Activated naive CD8-positive, alpha-beta T cell treated with anti-CD3 and anti-CD28 coated beads, Interleukin-2, amount 50 U/mL, for 24 hours (primary cell): Measurements from ENCODE around the gene GCA.
A peak's percentile ranks its signal among the peaks of the same experiment; 100 is the strongest.

ENCODE experiments used
- ATAC-seq: fragments of 150-1000 bp; cut with Tn5 transposase; one replicate; pipeline ENCODE4 v1.10.0; 2021
- DNase-seq: peaks from one replicate; pipeline ENCODE4 v3.0.0; 2021
- H3K27ac Mint-ChIP-seq: one replicate; pipeline ENCODE4 v1.8.0; 2021; ENCODE audit warnings: mild to moderate bottlenecking, mixed read lengths
- H3K27me3 Mint-ChIP-seq: one replicate; pipeline ENCODE4 v1.8.0; 2021; ENCODE audit warnings: mixed read lengths
- H3K36me3 Mint-ChIP-seq: one replicate; pipeline ENCODE4 v1.8.0; 2021; ENCODE audit warnings: low read depth, mixed read lengths
- H3K4me1 Mint-ChIP-seq: one replicate; pipeline ENCODE4 v1.8.0; 2021; ENCODE audit warnings: mixed read lengths
- H3K4me3 Mint-ChIP-seq: one replicate; pipeline ENCODE4 v1.8.0; 2021; ENCODE audit warnings: mild to moderate bottlenecking, moderate library complexity, mixed read lengths
- H3K9me3 Mint-ChIP-seq: one replicate; pipeline ENCODE4 v1.8.0; 2021; ENCODE audit warnings: mixed read lengths

The GCA gene, protein sequence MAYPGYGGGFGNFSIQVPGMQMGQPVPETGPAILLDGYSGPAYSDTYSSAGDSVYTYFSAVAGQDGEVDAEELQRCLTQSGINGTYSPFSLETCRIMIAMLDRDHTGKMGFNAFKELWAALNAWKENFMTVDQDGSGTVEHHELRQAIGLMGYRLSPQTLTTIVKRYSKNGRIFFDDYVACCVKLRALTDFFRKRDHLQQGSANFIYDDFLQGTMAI

DNA sequence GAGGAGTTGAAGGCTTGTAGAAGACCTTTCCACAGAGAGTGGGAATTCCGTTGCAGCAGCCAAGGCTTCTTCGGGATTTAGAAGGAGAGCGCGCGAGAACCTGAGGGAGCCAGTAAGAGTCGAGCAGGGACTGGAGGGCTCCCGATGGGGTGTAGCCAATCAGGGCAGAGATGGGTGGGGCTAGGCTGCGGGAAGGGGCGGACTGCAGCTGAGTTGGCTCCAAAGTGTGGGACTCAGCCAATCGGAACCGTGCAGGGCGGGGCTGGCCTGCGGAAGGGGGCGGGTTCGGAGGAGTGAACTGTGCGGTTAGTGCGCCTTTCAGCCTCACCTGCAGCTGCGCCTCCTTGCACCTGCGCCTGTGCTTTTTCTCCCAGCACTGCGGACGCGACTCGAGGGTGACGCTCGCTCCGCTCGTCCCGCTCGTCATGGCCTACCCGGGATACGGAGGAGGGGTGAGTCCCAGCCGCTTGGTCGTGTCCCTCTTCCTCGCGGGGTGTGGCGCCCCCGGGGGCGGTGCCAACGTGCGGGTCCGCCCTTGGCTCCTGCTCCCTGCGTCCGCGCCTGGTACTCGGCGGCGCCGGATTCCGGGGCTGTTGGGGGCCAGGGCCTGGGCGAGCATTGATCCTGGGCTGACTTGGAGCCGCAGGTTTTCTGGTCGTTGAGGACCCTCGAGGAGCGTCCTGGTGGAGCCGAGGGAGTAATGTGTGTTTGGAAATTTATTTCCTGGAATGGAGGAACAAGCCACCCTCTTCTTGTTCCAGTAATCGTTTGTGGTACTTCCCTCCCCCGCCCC, at the start of gene GCA:
TSS of gene GCA (plus strand) at position 309 of the 793 bp plus-strand sequence. CDS start at position 426, 117 bp downstream.
- ATAC-seq (peak; percentile 100), DNase-seq (peak; percentile 97)
- H3K27ac Mint-ChIP-seq = peak within 1 kb of the TSS; percentile 78
- H3K36me3 Mint-ChIP-seq = peaks cover 2% of the 10 kb centered on the region
- H3K9me3 Mint-ChIP-seq = no peaks in the 10 kb centered on the region
- H3K4me3 Mint-ChIP-seq = peak within 1 kb of the TSS; percentile 87
- H3K27me3 Mint-ChIP-seq = no peaks in the 10 kb centered on the region
- peaks cover 18% of the 10 kb centered on the region for H3K4me1 Mint-ChIP-seq

DNA sequence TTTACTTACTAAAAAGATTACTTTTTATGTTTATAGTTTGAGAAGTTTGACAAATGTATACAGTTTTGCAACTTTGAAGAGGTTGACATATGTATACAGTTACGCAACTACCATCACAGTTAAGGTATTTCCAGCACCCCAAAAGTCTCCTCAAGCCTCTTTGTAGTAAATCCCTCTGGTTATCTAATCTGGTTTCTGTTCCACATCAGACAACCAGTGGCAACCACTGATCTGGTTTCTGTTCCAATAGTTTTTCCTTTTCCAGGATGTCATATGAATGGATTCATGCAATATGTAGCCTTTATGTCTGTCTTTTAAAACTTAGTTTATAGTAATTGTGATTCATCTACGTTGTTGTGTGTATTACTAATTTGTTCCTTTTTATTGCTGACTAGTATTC, 48.9 kb upstream of the GCA start:
- no peaks in the 10 kb centered on the region for H3K9me3 Mint-ChIP-seq
- no peak overlapping the region for H3K27ac Mint-ChIP-seq
- no peaks in the 10 kb centered on the region for H3K4me1 Mint-ChIP-seq
- peaks cover 3% of the 10 kb centered on the region for H3K36me3 Mint-ChIP-seq
- no peak for DNase-seq
- no peaks in the 10 kb centered on the region for H3K27me3 Mint-ChIP-seq
- ATAC-seq = no peak
- no peak overlapping the region for H3K4me3 Mint-ChIP-seq

DNA sequence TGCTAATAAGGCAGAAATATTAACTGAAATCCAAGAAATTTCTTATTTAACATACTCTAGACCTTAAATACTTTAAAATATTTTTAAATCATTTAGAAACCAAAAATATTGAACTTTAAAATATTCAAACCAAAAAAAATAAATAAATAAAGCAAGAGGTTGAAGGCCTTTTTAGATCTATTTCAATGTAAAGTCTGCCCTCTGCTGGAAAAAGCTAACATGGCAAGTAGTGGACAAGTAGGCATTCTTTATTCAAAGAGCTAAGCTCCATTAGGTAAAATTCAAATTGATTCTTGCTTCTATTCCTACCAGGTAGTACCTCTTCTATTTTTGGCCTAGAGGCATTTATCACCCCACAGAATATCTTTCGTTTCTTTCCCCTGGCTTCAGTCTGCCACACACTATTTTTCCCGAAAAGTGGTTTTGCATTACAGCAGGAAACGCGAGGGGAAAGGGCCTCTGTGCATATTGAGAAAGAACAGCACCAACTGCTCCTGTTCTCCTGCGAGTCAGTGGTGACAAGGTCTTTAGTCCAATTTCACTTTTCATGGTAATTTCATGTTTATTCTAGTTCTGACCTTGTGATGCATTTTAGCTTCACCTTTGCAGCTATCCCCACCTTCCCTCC, 45.9 kb upstream of the GCA start:
- H3K4me1 Mint-ChIP-seq = no peaks in the 10 kb centered on the region
- H3K9me3 Mint-ChIP-seq = no peaks in the 10 kb centered on the region
- H3K36me3 Mint-ChIP-seq = no peaks in the 10 kb centered on the region
- H3K27me3 Mint-ChIP-seq = no peaks in the 10 kb centered on the region
- no peak overlapping the region for H3K4me3 Mint-ChIP-seq
- ATAC-seq (no peak), DNase-seq (peak; percentile 56)
- no peak overlapping the region for H3K27ac Mint-ChIP-seq

DNA sequence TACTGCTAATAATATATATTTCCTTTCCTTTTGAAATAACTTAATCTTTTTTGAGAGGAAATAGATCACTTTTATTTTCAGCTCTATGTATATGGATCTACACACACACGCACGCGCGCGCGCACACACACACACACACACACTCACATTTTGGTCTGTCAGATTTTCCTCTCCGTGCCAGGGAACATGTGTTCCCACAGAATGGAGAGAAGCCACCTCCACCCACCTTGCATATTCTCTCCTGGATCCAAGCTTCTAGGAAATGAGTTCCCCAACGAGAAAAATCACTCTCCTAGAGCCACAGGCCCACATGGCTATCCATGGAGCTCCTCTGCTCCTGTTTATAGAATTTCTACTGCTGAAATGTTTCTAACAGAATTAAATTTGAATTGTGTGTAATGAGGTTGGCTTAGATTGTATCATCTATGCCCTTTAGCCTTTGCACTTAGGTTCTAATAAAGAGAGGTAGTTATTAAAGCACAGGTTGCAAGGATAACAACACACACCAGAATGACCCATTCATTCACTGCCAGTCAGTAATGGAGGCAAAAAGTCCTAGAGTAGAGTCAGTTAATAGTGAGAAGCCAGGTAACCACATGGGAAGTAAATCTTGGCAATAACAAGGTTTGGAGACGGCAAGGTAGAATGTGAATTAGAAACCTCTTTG, 45.1 kb upstream of the GCA start:
- DNase-seq (no peak), ATAC-seq (no peak)
- H3K4me3 Mint-ChIP-seq = no peak overlapping the region
- no peaks in the 10 kb centered on the region for H3K27me3 Mint-ChIP-seq
- H3K4me1 Mint-ChIP-seq = no peaks in the 10 kb centered on the region
- no peak overlapping the region for H3K27ac Mint-ChIP-seq
- no peaks in the 10 kb centered on the region for H3K9me3 Mint-ChIP-seq
- H3K36me3 Mint-ChIP-seq = no peaks in the 10 kb centered on the region

DNA sequence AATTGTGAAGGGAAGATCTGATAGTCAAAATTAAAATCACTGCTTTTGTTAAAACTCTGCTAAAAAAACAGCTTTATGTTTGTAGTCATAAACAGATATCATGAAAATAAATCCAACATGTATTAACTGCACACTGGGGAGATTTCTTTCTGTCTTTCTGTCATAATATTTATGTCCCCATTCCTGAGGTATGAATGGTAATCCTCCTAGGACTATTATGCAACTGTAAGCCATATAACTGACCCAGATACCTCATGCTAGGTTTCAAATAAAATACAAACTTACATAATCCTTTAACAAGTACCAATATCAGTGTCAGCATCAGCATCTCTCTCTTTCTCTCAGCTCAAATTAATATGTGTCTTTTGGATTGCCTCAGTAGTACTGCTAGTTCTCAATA, 43.7 kb upstream of the GCA start:
- Mint-ChIP-seq H3K9me3 (no peaks in the 10 kb centered on the region), H3K36me3 (no peaks in the 10 kb centered on the region), H3K4me1 (no peaks in the 10 kb centered on the region), H3K27me3 (no peaks in the 10 kb centered on the region), H3K4me3 (no peak overlapping the region), H3K27ac (no peak overlapping the region)
- no peak for DNase-seq
- no peak for ATAC-seq

DNA sequence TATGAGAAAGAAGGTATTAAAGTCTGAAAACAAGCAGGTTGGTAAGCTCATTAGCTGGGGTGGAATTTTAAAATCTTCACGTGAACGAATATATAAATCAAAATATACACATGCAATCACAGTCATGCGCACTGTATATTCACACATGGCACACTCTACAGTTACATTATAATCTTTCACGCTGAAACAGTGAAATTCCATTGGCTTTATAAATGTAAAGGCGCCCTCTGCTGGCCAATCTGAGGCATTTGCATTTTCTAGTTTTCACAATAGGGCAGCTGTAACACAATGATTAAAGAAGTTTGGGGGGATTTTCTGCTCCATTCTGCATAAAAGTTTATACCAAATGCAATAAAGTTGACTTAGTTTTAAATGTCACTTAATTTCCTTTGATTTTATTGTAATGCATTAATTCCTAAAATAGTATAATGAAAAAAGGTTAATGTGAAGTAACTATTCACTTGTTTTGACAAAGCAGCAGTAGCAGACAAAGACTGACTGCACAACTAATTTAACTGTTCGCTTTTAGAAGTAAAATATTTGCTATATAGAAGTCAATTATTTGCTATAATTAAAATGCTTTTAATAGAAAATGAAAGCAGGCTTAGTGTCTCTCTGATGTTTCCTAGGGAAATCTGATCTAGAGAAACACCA, 42.7 kb upstream of the GCA start:
- Mint-ChIP-seq H3K36me3 (peaks cover 3% of the 10 kb centered on the region), H3K4me1 (no peaks in the 10 kb centered on the region), H3K27me3 (no peaks in the 10 kb centered on the region), H3K4me3 (no peak overlapping the region), H3K27ac (no peak overlapping the region), H3K9me3 (no peaks in the 10 kb centered on the region)
- DNase-seq (peak; percentile 56), ATAC-seq (no peak)

DNA sequence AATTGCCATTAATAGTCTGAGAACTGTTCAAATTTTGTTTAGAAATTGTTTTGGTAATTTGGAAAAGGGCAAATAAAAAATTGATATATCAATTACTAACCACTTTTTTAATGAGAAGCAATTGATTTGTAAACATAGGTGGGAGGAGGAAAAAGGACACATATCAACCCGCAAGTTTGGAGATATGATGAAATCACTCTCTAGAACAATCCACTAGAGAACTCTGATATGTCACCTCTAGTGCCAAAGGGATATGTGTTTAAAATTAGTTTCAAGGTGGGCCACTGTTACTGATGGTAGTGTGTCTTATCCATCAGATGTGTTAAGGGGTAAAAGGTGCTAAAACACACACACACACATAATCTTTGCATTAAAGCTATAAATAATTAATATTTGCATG, 42.1 kb upstream of the GCA start:
- H3K9me3 Mint-ChIP-seq = no peaks in the 10 kb centered on the region
- peaks cover 3% of the 10 kb centered on the region for H3K36me3 Mint-ChIP-seq
- ATAC-seq (no peak), DNase-seq (no peak)
- no peaks in the 10 kb centered on the region for H3K27me3 Mint-ChIP-seq
- no peak overlapping the region for H3K4me3 Mint-ChIP-seq
- no peaks in the 10 kb centered on the region for H3K4me1 Mint-ChIP-seq
- no peak overlapping the region for H3K27ac Mint-ChIP-seq

DNA sequence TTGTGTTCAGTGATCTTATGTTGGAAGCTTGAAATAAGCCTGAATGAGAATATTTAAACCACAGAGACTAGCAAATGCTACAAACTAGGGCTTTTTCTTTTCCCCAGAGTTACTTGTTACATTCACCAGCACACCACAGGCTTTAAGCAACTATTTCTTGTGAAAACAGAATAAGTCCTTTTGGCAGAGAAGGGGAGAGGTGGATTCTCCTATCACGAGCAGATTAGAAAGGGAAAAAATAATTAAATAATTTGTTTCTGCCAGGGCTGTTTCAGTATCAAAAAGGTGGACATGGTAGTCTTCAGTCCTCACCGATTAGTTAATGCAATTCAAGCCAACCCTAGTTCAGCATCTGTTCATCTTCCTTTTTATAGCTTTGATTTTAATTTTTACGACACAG, 38.0 kb upstream of the GCA start:
- no peaks in the 10 kb centered on the region for H3K9me3 Mint-ChIP-seq
- peaks cover 13% of the 10 kb centered on the region for H3K36me3 Mint-ChIP-seq
- H3K27me3 Mint-ChIP-seq = no peaks in the 10 kb centered on the region
- peaks cover 14% of the 10 kb centered on the region for H3K4me1 Mint-ChIP-seq
- no peak overlapping the region for H3K27ac Mint-ChIP-seq
- no peak overlapping the region for H3K4me3 Mint-ChIP-seq
- ATAC-seq (no peak), DNase-seq (no peak)

DNA sequence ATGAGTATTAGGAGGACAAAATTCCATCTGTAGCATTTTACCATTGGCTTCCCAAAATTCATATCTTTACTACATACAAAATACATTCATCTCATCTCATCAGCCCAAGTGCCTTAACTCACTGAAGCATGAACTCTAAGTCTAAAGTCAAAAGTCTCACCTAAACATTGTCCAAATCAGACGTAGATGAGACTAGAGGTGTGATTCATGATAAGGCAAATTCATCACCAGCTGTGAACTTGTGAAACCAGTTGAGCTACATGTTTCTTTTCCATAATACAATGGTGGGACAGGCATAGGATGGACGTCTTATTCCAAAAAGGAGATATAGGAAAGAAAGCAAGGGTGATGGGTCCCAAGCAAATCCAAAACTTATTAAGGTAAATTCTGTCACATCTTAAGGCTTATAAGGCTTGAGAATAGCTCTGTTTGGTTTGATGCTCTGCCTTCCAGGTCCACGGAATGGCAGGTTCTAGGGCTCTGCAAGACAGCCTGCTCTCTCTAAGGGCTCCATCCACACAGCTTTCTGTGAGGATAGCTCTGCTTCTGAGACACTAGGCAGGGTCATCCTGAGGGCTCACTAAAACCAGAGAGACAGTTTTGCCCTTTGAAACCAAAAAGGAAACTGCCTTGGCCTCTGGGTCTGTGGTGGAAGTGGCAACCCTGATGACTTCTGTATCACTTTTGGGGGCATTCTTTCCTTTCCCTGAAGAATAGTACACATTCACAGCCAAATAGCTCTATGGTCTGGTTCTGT, 35.0 kb upstream of the GCA start:
- no peaks in the 10 kb centered on the region for H3K9me3 Mint-ChIP-seq
- ATAC-seq (peak; percentile 65), DNase-seq (no peak)
- H3K4me3 Mint-ChIP-seq = no peak overlapping the region
- peaks cover 31% of the 10 kb centered on the region for H3K4me1 Mint-ChIP-seq
- no peaks in the 10 kb centered on the region for H3K27me3 Mint-ChIP-seq
- no peak overlapping the region for H3K27ac Mint-ChIP-seq
- H3K36me3 Mint-ChIP-seq = peaks cover 19% of the 10 kb centered on the region

DNA sequence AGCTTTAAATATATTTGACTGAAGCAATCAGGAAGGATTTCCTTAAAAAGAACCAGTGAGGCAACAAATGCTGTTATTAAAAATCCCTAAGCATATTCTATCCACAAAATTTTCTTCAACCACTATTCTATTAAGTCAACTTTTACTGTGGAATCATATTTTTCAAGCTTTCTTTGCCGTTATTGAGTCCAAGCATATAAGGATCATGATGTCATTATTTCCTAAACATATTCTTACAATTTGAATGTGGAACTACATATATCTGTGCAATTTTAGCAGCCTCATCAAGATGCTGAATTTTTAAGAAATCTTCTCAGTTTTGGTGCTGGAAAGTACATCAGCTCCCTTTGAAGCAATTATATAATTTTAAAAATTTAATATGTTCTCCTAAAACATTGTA, 31.1 kb upstream of the GCA start:
- peaks cover 58% of the 10 kb centered on the region for H3K4me1 Mint-ChIP-seq
- no peak overlapping the region for H3K27ac Mint-ChIP-seq
- H3K36me3 Mint-ChIP-seq = peaks cover 24% of the 10 kb centered on the region
- no peak overlapping the region for H3K4me3 Mint-ChIP-seq
- no peak for ATAC-seq
- H3K9me3 Mint-ChIP-seq = no peaks in the 10 kb centered on the region
- H3K27me3 Mint-ChIP-seq = no peaks in the 10 kb centered on the region
- DNase-seq = no peak

DNA sequence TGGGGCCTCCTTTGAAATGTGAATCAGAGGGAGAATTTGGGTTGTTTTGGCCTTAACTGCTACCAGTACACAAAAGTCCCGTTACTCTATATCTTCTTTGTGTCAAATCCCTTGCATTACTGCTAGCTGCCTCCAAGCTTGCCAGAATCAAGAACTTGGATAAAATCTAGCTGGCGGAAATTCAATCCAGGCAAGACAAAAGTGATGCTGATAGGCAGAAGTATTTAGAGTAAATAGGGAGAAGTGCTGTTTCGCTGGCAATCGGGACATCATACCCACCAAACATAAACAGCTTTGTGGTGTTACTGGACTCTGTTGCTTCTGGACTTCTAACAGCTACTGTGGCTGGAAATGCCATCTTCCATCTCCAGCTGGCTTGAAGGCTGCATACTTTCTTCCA, 28.0 kb upstream of the GCA start:
- no peak for ATAC-seq
- Mint-ChIP-seq H3K4me3 (peak overlapping the region; percentile 96), H3K9me3 (no peaks in the 10 kb centered on the region), H3K27ac (no peak overlapping the region), H3K27me3 (no peaks in the 10 kb centered on the region), H3K36me3 (peaks cover 13% of the 10 kb centered on the region), H3K4me1 (peaks cover 68% of the 10 kb centered on the region)
- no peak for DNase-seq

DNA sequence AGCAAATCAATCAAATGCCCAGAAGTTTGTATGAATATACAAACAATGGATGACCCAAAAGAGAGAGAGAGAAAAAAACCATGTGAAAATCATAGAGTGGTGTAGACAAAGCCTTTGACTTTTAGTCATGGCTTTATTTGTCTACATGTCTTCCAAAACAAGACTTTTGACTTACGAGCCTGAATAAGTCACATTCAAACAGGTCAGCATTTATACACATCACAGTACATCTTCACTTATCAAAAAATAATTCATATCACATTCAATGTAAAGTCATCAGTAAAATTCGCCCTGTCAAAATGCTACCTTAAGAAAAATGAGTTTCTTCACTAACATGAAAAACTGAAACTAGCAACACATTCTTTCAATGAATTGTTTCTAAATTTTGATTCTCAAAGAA, 27.3 kb upstream of the GCA start:
- Mint-ChIP-seq H3K4me1 (peaks cover 67% of the 10 kb centered on the region), H3K27ac (no peak overlapping the region), H3K27me3 (no peaks in the 10 kb centered on the region), H3K9me3 (no peaks in the 10 kb centered on the region), H3K4me3 (peak overlapping the region; percentile 96), H3K36me3 (peaks cover 10% of the 10 kb centered on the region)
- no peak for ATAC-seq
- DNase-seq = no peak

DNA sequence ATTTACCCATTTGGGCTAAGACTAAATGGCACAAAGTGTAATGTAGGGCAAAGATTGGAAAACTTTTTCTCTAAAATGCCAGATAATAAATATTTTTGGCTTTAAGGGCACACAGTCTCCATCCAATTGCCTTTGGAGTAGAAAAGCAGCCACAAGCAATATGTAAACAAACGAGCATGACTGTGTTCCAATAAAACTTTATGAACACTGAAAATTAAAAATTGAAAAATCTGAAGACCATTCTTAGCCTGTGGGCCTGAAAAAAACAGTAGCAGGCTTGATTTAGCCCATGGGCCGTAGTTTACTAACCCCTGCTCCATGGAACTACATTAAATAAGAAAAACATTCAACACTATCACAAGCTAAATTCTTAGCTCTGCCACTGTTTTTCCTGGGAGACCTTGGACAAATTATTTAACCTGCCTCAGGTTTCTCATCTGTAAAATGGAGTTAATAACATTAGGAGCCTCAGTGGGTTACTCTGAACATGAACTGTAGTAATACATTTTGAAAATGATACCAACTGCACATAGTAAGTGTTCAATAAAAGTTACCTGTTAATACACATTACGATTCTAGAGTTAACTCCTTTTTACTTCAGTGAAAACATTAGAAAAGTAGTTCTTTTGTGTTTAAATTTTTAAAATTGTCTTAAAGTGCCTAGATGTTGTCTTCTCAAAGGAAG, 26.7 kb upstream of the GCA start:
- no peaks in the 10 kb centered on the region for H3K27me3 Mint-ChIP-seq
- DNase-seq = no peak
- H3K4me1 Mint-ChIP-seq = peaks cover 61% of the 10 kb centered on the region
- peak overlapping the region; percentile 96 for H3K27ac Mint-ChIP-seq
- peaks cover 10% of the 10 kb centered on the region for H3K36me3 Mint-ChIP-seq
- H3K4me3 Mint-ChIP-seq = peak overlapping the region; percentile 96
- H3K9me3 Mint-ChIP-seq = no peaks in the 10 kb centered on the region
- ATAC-seq = no peak
